IPS DF 4.7 (cell line): ENCODE measurements around the gene NAV2.
"Not testable (repeated sequence)": the region's sequence is repeated elsewhere in the genome, so short reads cannot be mapped to it uniquely, and the experiment has no call there.

Experiments
- DNase-seq: peaks from one replicate; pipeline ENCODE4 v3.0.0-alpha.2; 2013; ENCODE audit warnings: low spot score; ENCODE audit errors: extremely low read depth

The NAV2 gene

GRCh38 chr11:20078846-20079245 lies 366.2 kb downstream of the NAV2 start:
- DNase-seq: no peak

- no peak for DNase-seq
Observed at GRCh38 chr11:20080032-20080685, 367.5 kb downstream of the NAV2 start.

- DNase-seq: no peak
Observed at GRCh38 chr11:20081336-20081735, 368.7 kb downstream of the NAV2 start.

GRCh38 chr11:20083877-20084276 lies 371.2 kb downstream of the NAV2 start:
- not testable (repeated sequence) for DNase-seq

GRCh38 chr11:20084921-20085814 lies 372.5 kb downstream of the NAV2 start:
- no peak for DNase-seq

GRCh38 chr11:20085918-20086317 lies 373.3 kb downstream of the NAV2 start:
- DNase-seq: no peak

GRCh38 chr11:20087118-20087521 lies 374.5 kb downstream of the NAV2 start:
- no peak for DNase-seq

- DNase-seq: no peak
Observed at GRCh38 chr11:20088397-20089225, 376.0 kb downstream of the NAV2 start.

GRCh38 chr11:20089367-20089766 lies 376.7 kb downstream of the NAV2 start:
- DNase-seq: no peak

GRCh38 chr11:20089796-20090653 lies 377.4 kb downstream of the NAV2 start:
- no peak for DNase-seq

- DNase-seq: no peak
Observed at GRCh38 chr11:20090654-20091374, 378.2 kb downstream of the NAV2 start.

GRCh38 chr11:20093775-20094174 lies 381.1 kb downstream of the NAV2 start:
- DNase-seq: no peak

GRCh38 chr11:20095189-20095588 lies 382.6 kb downstream of the NAV2 start:
- no peak for DNase-seq

GRCh38 chr11:20097319-20098221 lies 384.9 kb downstream of the NAV2 start:
- no peak for DNase-seq

GRCh38 chr11:20099527-20099926 lies 386.9 kb downstream of the NAV2 start:
- DNase-seq: no peak

GRCh38 chr11:20102397-20102796 lies 389.8 kb downstream of the NAV2 start:
- no peak for DNase-seq

- DNase-seq: no peak
Observed at GRCh38 chr11:20103281-20103680, 390.6 kb downstream of the NAV2 start.

- no peak for DNase-seq
Observed at GRCh38 chr11:20105427-20105826, 392.8 kb downstream of the NAV2 start.
